ENCODE measurements around the gene CEP63. TPM values are rescaled to one million over a fixed set of nuclear protein-coding genes. Genes with fewer than 3 reads are reported as not detected.
A peak's percentile ranks its signal among the peaks of the same experiment; 100 is the strongest.

CEP63 gene
- polyA plus RNA-seq, 3 donors = 11.1 to 18.8 (median 17.2) TPM

GRCh38 chr3:134527037-134527436 is 41.2 kb downstream of the CEP63 start:
- H3K9ac ChIP-seq (ENCODE audit: insufficient read depth, low read length, poor library complexity, severe bottlenecking) = no peak overlapping the region
- H3K27ac ChIP-seq (ENCODE audit: low read depth in 1 of 2, low read length in 2 of 2) = no peak overlapping the region
- Mint-ChIP-seq H3K27ac (peak overlapping the region in 2 of 7 donors; percentile 12 to 42), H3K36me3 (peaks cover 41 to 42% of the 10 kb centered on the region in 2 donors), H3K4me1 (peaks cover 4% of the 10 kb centered on the region), H3K9me3 (peaks cover 26 to 38% (median 34%) of the 10 kb centered on the region in 7 donors), H3K27me3 (ENCODE audit: low read depth in 3 of 3) (no peaks in the 10 kb centered on the region), H3K4me3 (no peak overlapping the region)
- H3K9me3 ChIP-seq (replicated peaks in 1 of 2; ENCODE audit: control insufficient read depth in 1 of 2, insufficient read depth in 1 of 2, low read length in 2 of 2) = peaks cover 5 to 35% of the 10 kb centered on the region in 2 donors
- no peak overlapping the region for H3K4me2 ChIP-seq (replicated peaks; ENCODE audit: extremely low read depth, low read length, poor library complexity, severe bottlenecking)
- peaks cover 2 to 37% of the 10 kb centered on the region in 2 donors for H3K36me3 ChIP-seq (replicated peaks in 1 of 2; ENCODE audit: control insufficient read depth in 1 of 2, insufficient read depth in 2 of 2, low read length in 2 of 2)
- H3K4me3 ChIP-seq (replicated peaks in 1 of 3; ENCODE audit: low read depth in 2 of 3, low read length in 3 of 3) = no peak overlapping the region
- no peaks in the 10 kb centered on the region for H3K4me1 ChIP-seq (ENCODE audit: control insufficient read depth in 1 of 2, insufficient read depth in 2 of 2, low read length in 2 of 2)
- TF ChIP-seq CTCF (IDR thresholded peaks at IDR 0.05) = peak; percentile 44
- H3K27me3 ChIP-seq (ENCODE audit: control insufficient read depth in 2 of 2, insufficient read depth in 2 of 2, low read length in 2 of 2) = no peaks in the 10 kb centered on the region
- 95% methylated on average over 4 of the region's 4 CpGs for WGBS (ENCODE audit: insufficient coverage)
- H3K79me2 ChIP-seq (ENCODE audit: insufficient read depth, low read length) = peaks cover 74% of the 10 kb centered on the region
- intact Hi-C loops (cut with micrococcal nuclease) = no loop called here
- no peak overlapping the region for H2AFZ ChIP-seq (ENCODE audit: insufficient read depth, low read depth, low read length, poor library complexity, severe bottlenecking)
- peaks cover 19% of the 10 kb centered on the region for H4K20me1 ChIP-seq (ENCODE audit: insufficient read depth, low read length)
- no peak for DNase-seq

- H3K36me3 Mint-ChIP-seq = peaks cover 36 to 39% of the 10 kb centered on the region in 2 donors
- TF ChIP-seq CTCF (IDR thresholded peaks at IDR 0.05) = no peak
- H4K20me1 ChIP-seq (ENCODE audit: insufficient read depth, low read length) = peaks cover 19% of the 10 kb centered on the region
- H3K9me3 ChIP-seq (replicated peaks in 1 of 2; ENCODE audit: control insufficient read depth in 1 of 2, insufficient read depth in 1 of 2, low read length in 2 of 2) = peaks cover 5 to 32% of the 10 kb centered on the region in 2 donors
- H3K4me1 Mint-ChIP-seq = peaks cover 4% of the 10 kb centered on the region
- no peak overlapping the region for H3K27ac ChIP-seq (ENCODE audit: low read depth in 1 of 2, low read length in 2 of 2)
- H3K27me3 ChIP-seq (ENCODE audit: control insufficient read depth in 2 of 2, insufficient read depth in 2 of 2, low read length in 2 of 2) = no peaks in the 10 kb centered on the region
- WGBS (ENCODE audit: insufficient coverage) = 100% methylated on average over 7 of the region's 7 CpGs
- no peak for DNase-seq
- H3K36me3 ChIP-seq (replicated peaks in 1 of 2; ENCODE audit: control insufficient read depth in 1 of 2, insufficient read depth in 2 of 2, low read length in 2 of 2) = peaks cover 8 to 34% of the 10 kb centered on the region in 2 donors
- no peak overlapping the region for H3K4me3 ChIP-seq (replicated peaks in 1 of 3; ENCODE audit: low read depth in 2 of 3, low read length in 3 of 3)
- H3K4me3 Mint-ChIP-seq = no peak overlapping the region
- H3K79me2 ChIP-seq (ENCODE audit: insufficient read depth, low read length) = peaks cover 68% of the 10 kb centered on the region
- H3K27ac Mint-ChIP-seq = peak overlapping the region in 2 of 7 donors; percentile 7 to 43
- no peaks in the 10 kb centered on the region for H3K27me3 Mint-ChIP-seq (ENCODE audit: low read depth in 3 of 3)
- no peak overlapping the region for H3K4me2 ChIP-seq (replicated peaks; ENCODE audit: extremely low read depth, low read length, poor library complexity, severe bottlenecking)
- no peaks in the 10 kb centered on the region for H3K4me1 ChIP-seq (ENCODE audit: control insufficient read depth in 1 of 2, insufficient read depth in 2 of 2, low read length in 2 of 2)
- intact Hi-C loops (cut with micrococcal nuclease) = no loop called here
- no peak overlapping the region for H3K9ac ChIP-seq (ENCODE audit: insufficient read depth, low read length, poor library complexity, severe bottlenecking)
- peaks cover 24 to 35% (median 31%) of the 10 kb centered on the region in 7 donors for H3K9me3 Mint-ChIP-seq
- H2AFZ ChIP-seq (ENCODE audit: insufficient read depth, low read depth, low read length, poor library complexity, severe bottlenecking) = no peak overlapping the region
Observed at GRCh38 chr3:134527538-134528186, 41.8 kb downstream of the CEP63 start.
